Stimulated activated CD4-positive, alpha-beta T cell treated with anti-CD3 and anti-CD28 coated beads, Interleukin-2, amount 100 ng/mL, for 48 hours (primary cell): ENCODE measurements around the gene TCEANC.
"Not testable (repeated sequence)": the region's sequence is repeated elsewhere in the genome, so short reads cannot be mapped to it uniquely, and the experiment has no call there.

Source experiments
- DNase-seq, 2 donors: peaks; one replicate each; pipeline ENCODE4 v3.0.0-alpha.2; 2020

The TCEANC gene, protein sequence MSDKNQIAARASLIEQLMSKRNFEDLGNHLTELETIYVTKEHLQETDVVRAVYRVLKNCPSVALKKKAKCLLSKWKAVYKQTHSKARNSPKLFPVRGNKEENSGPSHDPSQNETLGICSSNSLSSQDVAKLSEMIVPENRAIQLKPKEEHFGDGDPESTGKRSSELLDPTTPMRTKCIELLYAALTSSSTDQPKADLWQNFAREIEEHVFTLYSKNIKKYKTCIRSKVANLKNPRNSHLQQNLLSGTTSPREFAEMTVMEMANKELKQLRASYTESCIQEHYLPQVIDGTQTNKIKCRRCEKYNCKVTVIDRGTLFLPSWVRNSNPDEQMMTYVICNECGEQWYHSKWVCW

DNA sequence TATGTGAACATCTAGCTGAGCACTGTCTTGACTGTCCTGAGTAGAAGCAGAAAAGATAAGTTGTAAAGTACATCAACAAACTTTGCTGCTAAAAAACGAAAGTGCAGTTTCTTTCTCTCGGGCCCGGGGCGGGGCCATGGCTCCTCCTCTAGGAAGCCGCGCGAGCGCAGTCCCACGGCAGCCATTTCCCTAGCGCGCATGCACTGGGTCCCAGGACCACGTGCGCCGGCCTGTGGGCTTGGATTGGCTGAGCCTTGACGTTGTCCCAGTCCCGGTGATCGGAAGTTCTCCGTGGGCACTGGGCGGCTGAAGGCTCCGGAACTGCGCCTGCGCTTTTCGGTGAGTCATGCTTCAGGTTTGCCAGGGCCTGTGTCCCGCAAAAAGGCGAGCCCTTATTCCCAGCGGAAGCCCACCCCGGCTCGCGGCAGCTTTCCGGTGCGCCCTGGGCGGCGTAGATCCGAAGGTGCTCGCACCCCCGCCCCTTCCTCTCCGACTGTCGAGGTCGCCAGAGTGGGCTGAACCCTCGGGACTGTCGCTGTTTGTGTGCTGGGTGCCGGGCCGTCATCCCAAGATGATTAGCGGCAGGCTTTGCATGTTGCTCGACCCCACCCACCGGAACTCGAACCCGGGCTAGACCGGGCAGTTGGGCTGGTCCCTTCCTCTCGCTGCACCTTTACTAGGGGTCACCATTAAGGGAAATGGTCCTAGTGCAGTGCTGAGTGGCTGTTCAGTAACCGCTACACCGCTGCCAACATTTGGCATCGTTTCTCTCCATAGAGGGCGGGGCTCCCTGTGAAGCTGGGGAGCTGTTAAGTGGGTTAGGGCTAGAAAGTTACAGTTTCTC, at the start of gene TCEANC:
TCEANC (plus strand) TSS at position 292 of the 844 bp plus-strand sequence. CDS start 9,368 bp downstream, outside the sequence.
- DNase-seq = peak; percentile 78 to 94

DNA sequence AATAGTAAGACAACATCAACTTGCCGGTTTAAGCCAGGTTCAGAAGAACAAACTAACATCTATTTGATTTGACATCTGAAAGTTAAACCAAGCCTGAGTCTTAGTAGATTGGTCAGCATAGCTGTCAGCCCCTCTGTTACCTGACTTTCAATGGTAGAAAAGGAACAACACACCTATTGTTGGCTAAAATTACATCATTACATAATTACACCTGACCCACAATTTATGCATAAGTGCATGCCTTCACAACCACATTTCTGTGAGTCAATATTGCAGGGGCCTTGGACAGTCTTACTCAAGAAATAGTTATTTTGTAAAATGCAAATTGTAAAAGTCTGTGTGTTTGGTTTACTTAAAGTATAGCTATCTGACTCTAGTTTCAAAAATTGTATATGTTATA, 47.3 kb upstream of the TCEANC start:
- DNase-seq = no peak

DNA sequence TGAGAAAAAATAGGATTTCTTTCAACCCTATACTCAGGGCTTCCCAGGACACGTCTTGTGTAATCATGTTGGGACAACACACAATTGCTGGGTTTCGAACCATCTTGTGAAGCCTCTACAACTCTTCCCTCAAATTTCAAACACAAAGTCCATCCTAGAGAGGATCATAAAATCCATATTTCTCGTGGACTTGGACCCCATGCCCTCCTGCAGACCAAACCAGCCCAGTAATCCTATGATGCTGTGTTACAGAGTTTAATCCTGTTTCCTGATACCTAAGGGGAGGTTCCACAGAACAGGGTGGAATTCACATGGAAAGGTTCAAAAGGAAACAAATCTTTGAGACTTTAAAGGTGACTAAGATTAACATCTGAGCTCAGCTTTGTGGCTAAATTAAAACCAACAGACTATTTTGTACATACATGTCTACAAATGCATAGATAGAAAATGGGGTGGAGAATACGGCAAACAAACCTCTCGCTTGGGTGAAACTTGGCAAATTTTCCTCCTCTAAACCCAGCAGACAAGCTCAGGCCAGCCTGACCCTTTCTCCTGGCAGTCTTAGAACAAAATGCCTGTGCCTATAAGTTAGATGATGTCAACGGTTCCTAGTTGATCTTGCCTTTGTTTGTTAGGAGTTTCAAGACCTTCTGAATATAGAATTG, 45.5 kb upstream of the TCEANC start:
- no peak for DNase-seq

DNA sequence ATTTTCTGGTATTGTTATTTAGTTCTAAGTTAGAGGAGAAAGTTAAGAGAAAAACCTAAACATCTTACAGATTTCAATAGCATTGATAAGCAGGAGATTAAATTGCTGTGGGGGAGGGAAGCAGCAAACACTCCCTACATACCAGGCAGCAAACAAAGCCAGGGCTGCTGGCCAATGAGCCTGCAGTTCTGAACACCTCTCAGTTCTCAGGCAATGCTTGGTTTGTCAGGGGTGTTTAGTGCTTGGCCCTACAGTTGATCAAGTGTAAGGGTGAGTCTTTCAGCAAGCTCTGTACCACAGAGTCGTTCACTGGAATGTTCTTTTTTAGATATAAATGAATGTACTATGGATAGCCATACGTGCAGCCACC, 45.0 kb upstream of the TCEANC start:
- no peak for DNase-seq

DNA sequence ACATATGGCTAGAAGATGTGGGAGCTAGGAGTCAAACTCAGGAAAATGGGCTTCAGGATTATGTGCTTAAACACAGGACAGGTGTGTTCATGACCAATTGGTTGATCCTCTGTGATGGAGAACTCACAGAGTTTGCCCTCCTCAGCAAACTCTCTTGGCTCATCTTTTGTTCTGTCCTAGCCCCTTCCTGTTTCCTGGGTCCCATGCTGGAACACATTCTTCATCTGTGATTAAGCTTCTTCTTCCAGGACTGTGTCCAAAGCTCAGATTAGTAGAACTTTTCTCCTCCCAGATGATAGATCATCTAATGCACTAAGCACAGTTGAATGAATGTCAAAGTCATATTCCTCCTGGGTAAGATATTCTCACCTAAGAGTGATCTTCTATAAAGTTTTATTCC, 38.8 kb upstream of the TCEANC start:
- DNase-seq = no peak

DNA sequence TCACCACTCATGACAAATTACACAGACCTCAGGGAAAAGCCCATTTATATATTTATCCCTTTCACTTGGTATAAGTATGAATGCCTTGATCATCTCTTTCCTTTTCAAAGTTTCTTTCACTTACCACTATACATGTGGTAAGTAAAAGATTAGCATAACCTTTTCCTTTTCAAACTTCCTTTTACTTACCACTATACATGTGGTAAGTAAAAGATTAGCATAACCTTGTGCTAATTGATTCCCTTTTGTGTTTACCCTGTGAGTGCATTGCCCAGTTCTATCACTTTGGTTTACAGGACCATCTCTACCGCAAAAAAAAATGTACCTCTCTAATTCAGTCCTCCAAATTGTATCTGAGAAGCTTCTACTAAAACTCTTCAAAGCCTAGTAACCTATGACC, 32.7 kb upstream of the TCEANC start:
- no peak for DNase-seq

DNA sequence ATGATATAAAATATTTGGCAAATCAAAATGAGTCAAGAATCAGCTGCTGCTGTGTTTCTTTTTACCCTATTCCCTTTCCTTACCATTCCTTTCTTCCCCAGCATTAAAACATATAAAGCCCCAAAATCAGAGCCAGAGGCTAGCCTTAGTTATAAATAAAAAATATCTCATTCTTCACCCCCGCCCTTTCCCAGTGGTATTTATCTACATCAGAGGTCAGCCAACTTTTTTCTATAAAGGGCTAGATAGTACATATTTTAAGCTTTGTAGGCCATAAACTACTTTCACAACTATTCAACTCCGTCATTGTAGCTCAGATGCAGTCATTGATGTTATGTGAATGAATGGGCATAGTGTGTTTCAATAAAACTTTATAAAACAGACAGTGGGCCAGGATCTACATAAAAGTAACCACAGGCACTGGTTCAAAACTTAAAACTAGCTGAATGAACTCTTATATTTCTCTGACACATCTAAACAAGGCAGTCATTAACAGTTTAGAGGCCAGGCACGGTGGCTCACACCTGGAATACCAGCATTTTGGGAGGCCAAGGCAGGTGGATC, 30.5 kb upstream of the TCEANC start:
- no peak for DNase-seq

DNA sequence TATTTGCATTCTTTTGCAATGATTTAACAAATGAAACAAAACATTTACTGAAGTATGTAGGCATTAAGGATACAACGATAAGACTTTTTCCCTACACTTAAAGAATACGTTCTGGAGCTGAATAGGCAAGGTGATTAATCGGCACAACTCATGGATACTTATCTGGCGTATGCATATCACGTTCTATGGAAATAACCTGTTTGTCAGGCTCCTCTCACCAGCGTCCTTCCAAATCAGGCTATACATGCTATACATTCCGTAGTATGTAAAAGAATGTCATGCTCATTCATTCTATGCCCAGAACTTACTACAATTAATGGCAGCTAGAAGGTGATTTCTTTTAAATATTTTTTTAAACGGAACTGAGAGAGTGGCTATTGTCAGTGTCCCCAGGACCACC, 25.6 kb upstream of the TCEANC start:
- no peak for DNase-seq

DNA sequence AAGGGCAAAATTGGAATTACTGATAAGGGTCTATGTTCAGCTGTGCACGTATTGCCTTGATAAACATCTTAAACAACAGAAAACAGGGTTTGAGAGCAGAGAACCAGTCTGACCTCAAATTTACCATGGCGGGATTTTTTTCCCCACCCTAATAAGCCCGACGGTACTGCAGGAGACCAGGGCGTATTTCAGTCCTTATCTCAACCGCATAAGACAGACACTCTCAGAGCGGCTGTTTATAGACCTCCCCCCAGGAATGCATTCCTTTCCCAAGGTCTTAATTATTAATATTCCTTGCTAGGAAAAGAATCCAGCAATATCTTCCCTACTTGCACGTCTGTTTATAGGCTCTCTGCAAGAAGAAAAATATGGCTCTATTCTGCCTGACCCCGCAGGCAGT, 15.7 kb upstream of the TCEANC start:
- not testable (repeated sequence) for DNase-seq

DNA sequence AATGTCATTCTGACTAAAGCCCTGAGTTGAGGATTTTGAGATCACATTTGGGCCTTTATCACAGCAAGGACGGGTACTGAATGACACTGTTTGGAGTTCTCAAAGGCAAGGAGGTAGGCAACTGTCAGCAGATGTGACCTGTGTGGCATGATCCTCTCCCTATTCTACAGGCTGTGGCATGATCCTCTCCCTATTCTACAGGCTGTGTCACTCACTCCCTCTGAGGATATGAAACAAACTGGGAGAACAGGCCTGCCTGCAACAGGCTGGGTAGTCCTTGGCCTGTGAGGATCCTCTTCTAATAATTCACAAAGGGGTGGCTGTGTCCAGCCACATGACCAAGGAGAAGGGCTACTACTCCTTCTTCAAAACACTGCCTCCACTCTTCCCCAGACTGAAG, 14.9 kb upstream of the TCEANC start:
- no peak for DNase-seq

DNA sequence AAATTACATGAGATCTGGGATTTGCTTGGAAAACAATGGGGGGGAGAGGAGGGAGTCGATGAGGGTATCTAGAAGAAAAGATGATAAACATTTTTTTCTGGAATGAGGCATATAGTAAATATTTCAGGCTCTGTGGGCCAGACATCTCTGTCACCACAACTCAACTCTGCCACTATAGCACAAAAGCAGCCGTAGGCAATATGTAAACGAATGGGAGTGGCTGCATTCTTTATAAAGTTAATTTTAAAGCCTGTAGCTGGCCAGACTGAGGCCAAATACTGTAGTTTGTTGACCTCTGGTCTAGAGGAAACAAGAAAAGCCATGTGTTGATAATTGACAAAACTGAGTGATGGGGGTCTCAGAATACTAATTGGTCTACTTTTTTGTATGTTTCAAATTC, 14.1 kb upstream of the TCEANC start:
- DNase-seq = no peak

DNA sequence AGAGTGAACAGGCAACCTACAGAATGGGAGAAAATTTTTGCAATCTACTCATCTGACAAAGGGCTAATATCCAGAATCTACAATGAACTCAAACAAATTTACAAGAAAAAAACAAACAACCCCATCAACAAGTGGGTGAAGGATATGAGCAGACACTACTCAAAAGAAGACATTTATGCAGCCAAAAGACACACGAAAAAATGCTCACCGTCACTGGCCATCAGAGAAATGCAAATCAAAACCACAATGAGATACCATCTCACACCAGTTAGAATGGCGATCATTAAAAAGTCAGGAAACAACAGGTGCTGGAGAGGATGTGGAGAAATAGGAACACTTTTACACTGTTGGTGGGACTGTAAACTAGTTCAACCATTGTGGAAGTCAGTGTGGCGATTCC, 11.3 kb upstream of the TCEANC start:
- not testable (repeated sequence) for DNase-seq

DNA sequence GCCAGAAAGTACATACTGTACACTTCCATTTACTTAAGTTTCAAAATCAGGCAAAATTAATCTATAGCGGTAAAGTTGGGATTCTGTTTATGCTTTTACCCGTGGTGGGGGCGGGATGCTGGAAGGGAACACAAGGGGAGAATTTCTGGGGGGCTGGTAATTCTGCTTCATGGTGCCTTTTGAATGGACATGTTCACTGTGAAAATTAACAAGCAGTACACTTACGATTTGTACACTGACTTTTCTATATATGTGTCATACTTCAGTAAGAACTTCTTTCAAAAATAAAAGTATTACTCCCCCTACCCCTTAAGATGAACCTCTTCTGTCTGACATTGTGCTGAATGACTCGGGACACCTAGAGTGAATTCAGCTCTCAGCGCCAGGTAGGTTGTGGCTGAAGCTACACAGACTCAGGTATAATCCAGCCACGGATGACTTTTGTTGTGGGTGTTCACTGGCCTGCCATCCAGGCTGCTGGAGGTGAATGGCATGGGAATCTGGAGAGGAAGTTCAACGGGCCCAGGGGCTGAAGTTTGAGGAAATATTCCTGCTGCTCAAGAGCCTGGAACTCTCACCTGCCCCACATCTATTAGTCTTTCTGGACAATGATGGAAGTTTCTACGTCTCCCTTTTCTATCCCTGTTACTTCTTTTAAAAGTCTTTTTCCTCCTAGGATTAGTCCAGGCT, 7.3 kb upstream of the TCEANC start:
- no peak for DNase-seq

DNA sequence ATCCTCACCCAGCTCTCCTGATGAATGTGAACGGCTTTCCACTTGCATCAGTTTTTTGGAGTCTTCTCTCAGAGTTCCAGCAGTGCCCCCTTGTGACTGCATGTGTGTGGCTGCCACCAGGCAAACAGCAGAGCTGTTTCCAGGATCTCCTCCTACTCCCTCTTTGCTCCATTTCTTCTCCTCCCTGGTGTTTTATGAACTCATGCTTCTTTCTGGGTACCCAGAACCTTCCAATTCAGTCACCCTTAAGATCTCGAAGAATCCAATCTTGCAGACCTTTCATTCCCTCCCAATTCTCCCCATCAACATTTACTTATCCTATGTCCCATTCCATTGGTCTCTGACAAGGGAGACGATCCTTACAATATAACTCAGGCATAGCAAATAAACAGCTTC, 6.8 kb upstream of the TCEANC start:
- DNase-seq = peak; percentile 21 to 31

DNA sequence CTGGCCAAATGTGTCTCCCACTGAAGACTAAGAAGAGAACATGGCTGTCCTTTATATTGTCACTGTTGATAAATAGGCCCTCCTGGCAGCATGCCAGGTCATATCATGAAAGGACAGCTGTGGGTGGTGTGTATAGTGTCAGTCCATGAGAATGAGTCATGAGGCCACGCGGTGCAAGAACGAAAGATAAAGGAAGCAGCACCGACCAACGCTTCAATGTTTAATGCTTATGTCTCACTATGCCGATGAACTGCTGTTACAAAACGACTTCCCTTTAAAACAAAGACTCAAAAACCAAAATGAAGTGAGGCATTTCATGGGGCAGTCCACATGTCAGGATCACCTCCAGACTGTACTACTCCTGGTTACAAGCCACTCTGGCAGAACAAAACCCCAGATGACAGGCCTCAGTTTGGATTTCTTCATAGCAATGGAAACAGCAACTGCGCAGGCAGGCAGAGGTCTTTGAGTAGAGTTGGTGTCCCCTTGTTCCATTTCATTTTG, 5.2 kb upstream of the TCEANC start:
- DNase-seq = peak; percentile 36 to 53

DNA sequence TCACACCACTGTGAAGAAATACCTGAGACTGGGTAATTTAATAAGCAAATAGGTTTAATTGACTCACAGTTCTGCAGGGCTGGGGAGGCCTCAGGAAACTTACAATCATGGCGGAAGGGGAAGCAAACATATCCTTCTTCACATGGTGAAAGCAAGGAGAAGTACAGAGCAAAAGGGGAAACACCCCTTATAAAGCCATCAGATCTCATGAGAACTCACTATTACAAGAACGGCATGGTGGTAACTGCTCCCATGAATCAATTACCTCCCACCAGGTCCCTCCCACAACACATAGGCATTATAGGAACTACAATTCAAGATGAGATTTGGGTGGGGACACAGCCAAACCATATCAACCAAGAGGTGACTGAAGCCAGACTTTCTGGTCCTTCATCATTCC, 4.6 kb upstream of the TCEANC start:
- not testable (repeated sequence) for DNase-seq

DNA sequence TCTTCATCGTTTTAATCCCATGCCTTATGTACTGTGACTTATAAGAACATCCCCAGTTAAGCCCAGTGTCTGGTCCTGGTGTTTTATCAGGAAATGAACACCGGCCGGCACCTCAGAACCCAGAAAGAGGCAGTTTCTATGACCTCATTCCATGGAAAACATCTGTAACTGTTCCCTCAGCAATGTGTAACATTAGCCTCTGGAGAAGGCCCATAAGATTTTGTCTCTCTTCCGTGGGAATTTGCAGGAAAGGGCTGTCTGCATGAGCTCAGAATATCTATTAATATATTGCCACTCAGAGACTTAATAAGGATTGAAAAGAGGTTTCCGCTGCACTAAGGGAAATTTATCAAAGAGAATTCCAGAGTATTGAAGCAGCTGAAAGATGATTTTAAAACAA, 3.1 kb upstream of the TCEANC start:
- no peak for DNase-seq

DNA sequence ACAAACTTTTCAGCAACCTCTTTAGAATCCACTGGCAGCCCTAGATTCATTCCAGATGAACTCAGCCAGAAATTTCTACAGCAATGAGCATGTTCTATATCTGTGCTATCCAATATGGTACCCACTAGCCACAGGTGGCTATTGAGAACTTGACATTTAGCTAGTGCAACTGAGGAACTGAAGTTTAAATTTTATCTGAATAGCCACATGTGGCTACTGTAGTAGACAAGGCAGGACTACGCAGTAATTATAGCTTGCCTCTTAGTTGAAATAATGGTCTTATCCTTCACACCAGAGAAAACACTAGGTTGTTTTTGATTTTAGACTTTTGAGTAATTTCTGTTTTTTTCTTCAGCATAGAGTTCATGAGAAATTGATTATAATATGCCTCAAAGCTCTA, 2.6 kb upstream of the TCEANC start:
- no peak for DNase-seq

DNA sequence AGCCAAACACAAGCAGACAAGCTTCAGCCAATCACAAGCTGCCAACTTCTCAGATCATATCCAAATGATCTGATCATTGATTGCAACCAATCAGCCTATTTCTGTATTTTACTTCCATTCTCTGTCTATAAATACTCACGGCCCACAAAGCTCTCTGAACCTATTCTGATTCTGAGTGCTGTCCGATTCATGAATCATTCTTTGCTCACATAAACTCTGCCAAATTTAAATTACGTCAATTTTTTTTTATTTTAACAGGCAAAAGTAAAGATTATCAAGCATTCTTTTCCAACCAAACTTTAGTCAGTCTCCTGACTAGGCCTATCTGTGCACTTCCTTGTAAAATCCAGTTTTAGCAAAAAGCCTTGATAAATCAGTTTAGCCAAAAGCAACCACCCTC, 1.8 kb upstream of the TCEANC start:
- DNase-seq = no peak

DNA sequence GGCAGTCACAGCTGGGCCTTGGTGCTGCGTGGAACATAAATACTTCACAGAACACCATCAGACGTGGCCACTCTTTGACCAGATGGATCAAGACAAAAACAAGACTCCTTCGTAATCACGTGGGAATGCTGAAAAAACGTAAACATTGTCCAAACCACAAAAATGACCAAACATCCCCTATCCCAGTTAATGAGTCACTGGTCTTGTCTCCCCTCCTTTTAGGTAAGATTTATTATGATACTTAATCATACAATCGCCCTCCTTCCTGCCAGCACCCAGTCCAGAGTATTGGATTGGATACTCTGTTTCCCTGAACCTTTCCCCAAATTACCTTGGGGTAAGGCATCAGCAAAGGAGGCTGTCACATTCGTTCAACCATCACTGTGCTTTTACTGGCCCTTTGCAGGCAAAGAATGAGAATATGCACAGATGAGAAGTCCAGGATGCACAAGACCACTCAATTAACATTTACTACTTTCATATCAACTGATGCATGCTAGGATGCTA, 601 bp upstream of the TCEANC start:
- no peak for DNase-seq

DNA sequence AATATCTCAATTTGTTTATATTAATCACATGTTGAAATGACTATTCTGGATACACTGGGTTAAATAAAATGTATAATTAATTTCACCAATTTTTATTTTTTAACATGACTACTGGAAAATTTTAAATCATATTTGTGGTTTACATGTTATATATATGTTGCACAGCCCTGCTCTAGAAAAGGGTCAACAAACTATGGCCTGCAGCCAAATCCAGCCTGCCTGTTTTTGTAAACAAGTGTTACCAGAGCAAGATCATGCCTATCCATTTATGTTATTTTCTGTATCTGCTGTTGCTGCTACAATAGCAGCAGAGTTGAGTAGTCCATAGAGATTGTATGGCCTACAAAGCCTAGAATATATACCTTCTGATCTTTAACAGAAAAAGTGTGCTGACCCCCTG, 1.2 kb downstream of the TCEANC start:
- no peak for DNase-seq

DNA sequence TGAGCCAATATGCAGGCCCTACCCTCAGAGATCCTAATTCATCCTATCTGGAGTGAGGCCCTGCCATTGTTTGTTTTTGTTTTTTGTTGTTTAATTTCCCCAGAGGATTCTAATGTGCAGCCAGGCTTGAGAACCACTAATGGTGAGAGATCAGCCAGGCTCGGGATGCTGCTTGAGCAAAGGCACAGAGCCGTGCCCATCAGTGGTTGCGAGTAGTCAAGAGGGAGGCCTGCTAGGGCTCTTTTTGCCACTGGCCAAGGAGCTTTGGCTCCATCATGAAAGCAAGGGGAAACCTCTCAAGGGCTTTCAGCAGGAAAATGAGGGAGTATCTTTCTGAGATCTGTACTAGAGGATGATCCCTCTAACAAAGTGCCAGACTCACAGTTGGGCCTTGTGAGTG, 2.7 kb downstream of the TCEANC start:
- DNase-seq = no peak
